ENCODE measurements around the gene NBAS. TPM values are rescaled to one million over a fixed set of nuclear protein-coding genes. Genes with fewer than 3 reads are reported as not detected.

Gene NBAS
- total and polyA plus RNA-seq, 2 of the 13 experiments (the other 11 are each of a cell fraction or from before 2014, with no cell fraction given), result 33.6 to 58.7 TPM

DNA sequence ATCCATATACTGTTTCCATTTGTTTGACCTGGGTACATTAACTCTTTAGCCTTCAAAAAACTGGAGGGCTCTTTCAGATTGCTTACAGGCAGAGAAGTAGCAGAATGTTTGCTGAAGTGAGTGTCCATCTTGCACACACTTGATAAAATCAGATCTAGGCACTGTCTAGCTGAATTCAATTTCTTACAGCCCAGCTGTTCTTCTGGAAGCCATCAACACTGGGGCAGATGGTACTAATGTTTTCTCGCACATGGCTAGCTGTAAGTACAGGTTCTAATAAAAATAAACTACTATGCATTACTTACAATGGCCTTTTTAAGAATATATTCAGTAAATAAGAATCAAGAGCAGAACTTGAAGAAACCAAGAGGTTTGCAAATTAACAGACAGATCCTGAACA is 175.9 kb downstream of the NBAS start:
- CTCF ChIA-PET (ENCODE audit: low intra/inter-chr PET ratio, low total read pairs), result no interaction called here
- no peaks in the 10 kb centered on the region for H4K20me1 ChIP-seq (ENCODE audit: insufficient read depth, low read length)
- no peak overlapping the region for H3K4me2 ChIP-seq (ENCODE audit: low read depth, low read length)
- DNase-seq (ENCODE audit: low spot score) (no peak), ATAC-seq (no peak), FAIRE-seq (no peak)
- H3K27ac ChIP-seq (ENCODE audit: extremely low read length, insufficient read depth, low read length), result no peak overlapping the region
- H3K9me3 ChIP-seq (ENCODE audit: low read length), result no peaks in the 10 kb centered on the region
- no peak overlapping the region for H3K9ac ChIP-seq (ENCODE audit: insufficient read depth, low read depth, low read length)
- H3K36me3 ChIP-seq (replicated peaks in 1 of 2; ENCODE audit: control insufficient read depth in 1 of 2, insufficient read depth in 2 of 2, low read length in 2 of 2), result peaks cover 3 to 20% of the 10 kb centered on the region in 2 experiments; a peak in 4 of 5 replicates
- in situ Hi-C loops (cut with HindIII; ENCODE audit: extremely low pct_ligation_motif_present, low pct_unique_long_range_greater_than_20kb), result no loop called here
- 95% methylated on average over 1 of the region's 1 CpG for WGBS (ENCODE audit: low lambda C conversion rate)
- BruUV-seq (replicated peaks), result no TSS peak
- POLR2A ChIA-PET, result no interaction called here
- H3K79me2 ChIP-seq (ENCODE audit: insufficient read depth, low read length), result no peaks in the 10 kb centered on the region
- no peak for TF ChIP-seq FLYWCH1 (CRISPR knock-in tag; IDR thresholded peaks at IDR 0.05)
- no peak for TF ChIP-seq ZNF703 (CRISPR knock-in tag; IDR thresholded peaks at IDR 0.05; ENCODE audit: borderline replicate concordance)
- TF ChIP-seq ZFP82 (CRISPR knock-in tag; IDR thresholded peaks at IDR 0.05; ENCODE audit: borderline replicate concordance), result no peak
- intact Hi-C loops (cut with micrococcal nuclease; ENCODE audit: unreplicated experiment), result no loop called here
- H2AFZ ChIP-seq (ENCODE audit: low read length), result no peak overlapping the region
- H3K4me3 ChIP-seq (replicated peaks in 1 of 3; ENCODE audit: insufficient read depth in 1 of 3, low read depth in 2 of 3, low read length in 3 of 3), result no peak overlapping the region
- no peaks in the 10 kb centered on the region for H3K4me1 ChIP-seq (ENCODE audit: insufficient read depth, low read length)
- no peaks in the 10 kb centered on the region for H3K27me3 ChIP-seq (ENCODE audit: control insufficient read depth in 1 of 2, insufficient read depth in 2 of 2, low read length in 2 of 2)

- Histone ChIP-seq H3K36me3 (replicated peaks in 1 of 2; ENCODE audit: control insufficient read depth in 1 of 2, insufficient read depth in 2 of 2, low read length in 2 of 2) (peaks cover 3 to 21% of the 10 kb centered on the region in 2 experiments; a peak in 4 of 5 replicates), H3K4me3 (replicated peaks in 1 of 3; ENCODE audit: insufficient read depth in 1 of 3, low read depth in 2 of 3, low read length in 3 of 3) (no peak overlapping the region), H3K4me1 (ENCODE audit: insufficient read depth, low read length) (no peaks in the 10 kb centered on the region), H3K27me3 (ENCODE audit: control insufficient read depth in 1 of 2, insufficient read depth in 2 of 2, low read length in 2 of 2) (no peaks in the 10 kb centered on the region), H3K9me3 (ENCODE audit: low read length) (no peaks in the 10 kb centered on the region), H2AFZ (ENCODE audit: low read length) (no peak overlapping the region), H3K4me2 (ENCODE audit: low read depth, low read length) (no peak overlapping the region), H3K9ac (ENCODE audit: insufficient read depth, low read depth, low read length) (no peak overlapping the region), H3K27ac (ENCODE audit: extremely low read length, insufficient read depth, low read length) (no peak overlapping the region), H3K79me2 (ENCODE audit: insufficient read depth, low read length) (no peaks in the 10 kb centered on the region), H4K20me1 (ENCODE audit: insufficient read depth, low read length) (no peaks in the 10 kb centered on the region)
- no peak for DNase-seq (ENCODE audit: low spot score)
- FAIRE-seq, result no peak
- no TSS peak for BruUV-seq (replicated peaks)
- WGBS (ENCODE audit: low lambda C conversion rate), result 99% methylated on average over 7 of the region's 7 CpGs
- CTCF ChIA-PET (ENCODE audit: low intra/inter-chr PET ratio, low total read pairs), result no interaction called here
- in situ Hi-C loops (cut with HindIII; ENCODE audit: extremely low pct_ligation_motif_present, low pct_unique_long_range_greater_than_20kb) (no loop called here), intact Hi-C loops (cut with micrococcal nuclease; ENCODE audit: unreplicated experiment) (no loop called here)
- no peak for ATAC-seq
- POLR2A ChIA-PET, result no interaction called here
- TF ChIP-seq ZBTB2 (CRISPR knock-in tag; IDR thresholded peaks at IDR 0.05; ENCODE audit: low read depth), result no peak
- no peak for TF ChIP-seq ZNF782 (CRISPR knock-in tag; IDR thresholded peaks at IDR 0.05; ENCODE audit: borderline replicate concordance)
- TF ChIP-seq SIX1 (CRISPR knock-in tag; IDR thresholded peaks at IDR 0.05; ENCODE audit: borderline replicate concordance), result no peak
- TF ChIP-seq ZNF446 (CRISPR knock-in tag; IDR thresholded peaks at IDR 0.05), result no peak
- no peak for TF ChIP-seq REPIN1 (CRISPR knock-in tag; IDR thresholded peaks at IDR 0.05; ENCODE audit: borderline replicate concordance, low read depth)
- no peak for TF ChIP-seq CENPT (CRISPR knock-in tag; IDR thresholded peaks at IDR 0.05; ENCODE audit: low read depth)
- no peak for TF ChIP-seq HIVEP1 (CRISPR knock-in tag; IDR thresholded peaks at IDR 0.05)
- TF ChIP-seq CEBPZ (IDR thresholded peaks at IDR 0.05; ENCODE audit: low read length), result no peak
- TF ChIP-seq AGO2 (optimal IDR thresholded peaks at IDR 0.05; ENCODE audit: low read depth, low read length), result no peak
- TF ChIP-seq FOXO1 (CRISPR knock-in tag; IDR thresholded peaks at IDR 0.05), result no peak
- no peak for TF ChIP-seq NFE2L1 (CRISPR knock-in tag; IDR thresholded peaks at IDR 0.05; ENCODE audit: borderline replicate concordance)
- no peak for TF ChIP-seq TGIF2 (CRISPR knock-in tag; IDR thresholded peaks at IDR 0.05)
Measured at GRCh38 chr2:15383695-15384350, 177.3 kb downstream of the NBAS start.

All from HepG2 (cell line).